Inflammatory macrophage (primary cell): Measurements from ENCODE around the gene LIN28A.
A peak's percentile ranks its signal among the peaks of the same experiment; 100 is the strongest.
"Not testable (repeated sequence)": the region's sequence is repeated elsewhere in the genome, so short reads cannot be mapped to it uniquely, and the experiment has no call there.

Experiments
- DNase-seq, 2 donors: peaks; one replicate each; pipeline ENCODE4 v3.0.0-alpha.2; 2020 to 2022
- total RNA-seq, 18 experiments: gene quantifications; one replicate each; lab custom pipeline; 2026; ENCODE audit warnings: mixed read lengths in 6 of 18, inconsistent platforms in 2 of 18; lab: John Stamatoyannopoulos, UW

The LIN28A gene
- 0 to 1.9 (median 0) reads per million in 18 experiments for total RNA-seq

DNA sequence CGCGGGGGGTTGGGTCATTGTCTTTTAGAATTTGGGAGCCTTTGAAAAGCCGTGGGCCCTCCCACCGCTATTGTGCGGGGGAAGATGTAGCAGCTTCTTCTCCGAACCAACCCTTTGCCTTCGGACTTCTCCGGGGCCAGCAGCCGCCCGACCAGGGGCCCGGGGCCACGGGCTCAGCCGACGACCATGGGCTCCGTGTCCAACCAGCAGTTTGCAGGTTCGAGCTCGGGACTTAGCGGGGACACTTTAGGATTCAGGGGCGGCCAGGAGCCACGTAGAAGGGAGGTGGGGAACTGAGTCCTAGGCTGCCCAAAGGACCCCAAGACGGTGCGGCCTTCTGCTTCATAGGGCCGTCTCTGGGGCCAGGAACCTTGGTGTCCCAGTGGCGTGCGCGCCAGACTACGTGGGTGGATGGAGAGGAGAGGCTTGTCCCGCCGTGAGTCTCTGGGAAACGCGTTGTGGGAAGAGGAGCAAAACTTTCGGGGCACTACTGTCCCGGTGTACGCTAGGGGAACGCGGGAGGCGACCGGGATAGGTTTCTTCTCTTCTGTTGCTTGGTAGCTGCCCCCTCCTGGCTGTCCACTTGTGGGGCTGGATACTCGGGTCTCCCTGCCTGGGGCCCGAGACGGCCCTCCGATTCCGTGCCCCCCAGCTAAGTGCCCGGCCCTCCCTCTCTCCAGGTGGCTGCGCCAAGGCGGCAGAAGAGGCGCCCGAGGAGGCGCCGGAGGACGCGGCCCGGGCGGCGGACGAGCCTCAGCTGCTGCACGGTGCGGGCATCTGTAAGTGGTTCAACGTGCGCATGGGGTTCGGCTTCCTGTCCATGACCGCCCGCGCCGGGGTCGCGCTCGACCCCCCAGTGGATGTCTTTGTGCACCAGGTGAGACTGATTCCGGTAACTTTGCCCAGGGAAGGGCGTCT lies at the start of gene LIN28A:
Gene LIN28A (plus strand): TSS at position 112 of the 918 bp plus-strand sequence. CDS start 75 bp downstream, at position 187.
- no peak for DNase-seq

GRCh38 chr1:26361605-26362122 lies 49.0 kb upstream of the LIN28A start:
- no peak for DNase-seq

DNA sequence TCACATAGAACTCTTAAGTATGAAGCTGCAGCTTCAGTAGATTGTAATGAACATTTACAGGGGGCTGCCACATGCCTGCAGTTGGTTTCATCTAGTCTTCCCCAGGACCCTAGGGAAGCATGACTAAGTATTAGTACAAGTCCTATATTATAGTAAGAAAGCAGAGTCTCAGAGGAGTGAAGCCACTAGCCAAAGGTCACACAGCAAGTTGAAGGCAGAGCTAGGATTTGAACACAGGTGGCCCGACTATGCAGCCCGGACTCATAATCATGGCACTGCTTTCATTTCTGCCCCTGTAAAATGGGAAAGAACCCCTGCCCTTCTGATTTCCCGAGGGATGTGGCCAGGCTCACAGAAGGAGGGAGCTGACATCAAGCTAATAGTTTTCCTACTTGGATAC lies 48.3 kb upstream of the LIN28A start:
- DNase-seq: no peak

DNA sequence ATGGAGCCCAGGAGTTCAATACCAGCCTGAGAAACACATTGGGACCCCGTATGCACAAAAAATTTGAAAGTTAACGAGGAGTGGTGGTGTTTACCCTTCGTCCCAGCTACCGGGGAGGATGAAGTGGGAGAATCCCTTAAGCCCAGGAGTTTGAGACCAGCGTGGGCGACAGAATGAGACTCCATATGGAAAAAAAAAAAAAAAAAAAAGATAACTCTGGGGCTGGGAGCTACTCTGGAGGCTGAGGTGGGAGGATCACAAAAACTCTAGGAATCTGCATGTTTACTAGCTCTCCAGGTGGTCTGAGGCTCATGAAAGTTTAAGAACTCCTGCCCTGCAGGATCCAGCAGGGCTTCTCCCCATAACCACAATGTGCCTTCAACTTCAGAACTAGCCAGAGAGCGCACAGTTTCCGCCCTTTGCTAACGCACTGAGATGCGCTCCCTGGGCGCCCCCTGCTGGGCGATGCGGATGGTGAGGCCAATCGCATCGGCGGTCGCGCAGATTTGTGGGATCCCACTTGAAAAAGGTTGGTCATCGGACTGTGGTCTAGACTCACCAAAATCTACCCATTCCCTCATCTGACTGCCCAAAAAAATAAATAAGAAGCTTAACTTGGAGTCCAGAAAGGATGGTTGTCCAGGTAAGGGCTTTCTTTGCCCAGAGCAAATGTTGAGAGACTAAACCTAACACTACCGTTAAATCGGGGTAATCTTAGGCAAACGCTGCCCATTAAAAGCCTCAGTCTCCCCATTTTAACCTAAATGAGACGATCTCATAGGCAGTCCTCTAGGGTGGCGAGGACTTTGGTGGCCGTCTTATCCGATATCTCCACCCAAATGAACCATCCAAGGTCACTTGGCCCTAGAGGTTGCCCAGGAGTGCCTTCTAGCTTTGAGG lies 46.8 kb upstream of the LIN28A start:
- DNase-seq: peak; percentile 79 to 88

- DNase-seq: no peak
Observed at GRCh38 chr1:26364956-26365355, 45.7 kb upstream of the LIN28A start.

DNA sequence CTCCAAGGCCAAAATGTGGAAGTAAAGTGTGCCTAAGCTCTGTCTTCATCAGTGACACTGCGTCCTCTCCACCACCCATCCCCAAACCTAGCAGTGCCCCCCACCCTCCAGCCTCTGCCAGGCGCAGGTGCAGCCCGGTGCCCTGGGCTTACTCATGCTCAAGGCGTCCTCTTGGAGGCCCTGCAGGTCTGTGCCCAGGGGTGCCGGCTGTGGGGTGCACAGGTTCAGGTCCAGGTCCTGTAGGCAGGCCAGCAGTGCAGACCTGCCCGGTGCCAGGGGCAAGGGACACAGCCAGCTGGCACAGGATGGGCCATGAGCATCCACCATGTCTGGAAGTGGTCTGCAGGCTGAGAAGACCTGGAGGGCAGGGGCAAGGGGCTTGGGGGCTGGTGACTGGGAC lies 43.2 kb upstream of the LIN28A start:
- DNase-seq: no peak

GRCh38 chr1:26368006-26368405 lies 42.6 kb upstream of the LIN28A start:
- DNase-seq: no peak

- DNase-seq: no peak
Observed at GRCh38 chr1:26368486-26368885, 42.1 kb upstream of the LIN28A start.

- no peak for DNase-seq
Observed at GRCh38 chr1:26370591-26371382, 39.8 kb upstream of the LIN28A start.

DNA sequence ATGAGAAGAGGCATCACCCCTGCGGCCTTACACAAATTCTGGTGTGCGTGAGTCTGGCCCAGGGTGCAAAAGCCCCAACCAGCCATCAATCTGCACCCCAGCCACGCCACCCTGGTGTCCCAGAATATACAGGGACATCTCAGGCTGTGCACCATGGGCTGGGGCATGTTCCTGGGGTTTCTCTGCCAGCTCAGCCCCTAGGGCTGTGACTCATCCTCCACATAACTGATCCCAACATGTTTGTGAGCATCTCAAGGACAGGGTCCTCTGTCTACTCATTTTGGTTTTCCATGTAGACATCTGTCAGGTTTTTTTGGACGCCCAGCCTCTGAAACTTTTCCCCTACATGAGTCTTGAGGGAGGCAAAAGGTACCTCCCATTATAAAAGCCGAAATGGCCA lies 38.6 kb upstream of the LIN28A start:
- no peak for DNase-seq

- DNase-seq: peak in 1 of 2 donors; percentile 17
Observed at GRCh38 chr1:26372611-26373010, 38.0 kb upstream of the LIN28A start, which contains the start of gene ZNF683. ZNF683 (minus strand) TSS chr1:26372750; CDS start chr1:26368571, 4,179 bp downstream.

DNA sequence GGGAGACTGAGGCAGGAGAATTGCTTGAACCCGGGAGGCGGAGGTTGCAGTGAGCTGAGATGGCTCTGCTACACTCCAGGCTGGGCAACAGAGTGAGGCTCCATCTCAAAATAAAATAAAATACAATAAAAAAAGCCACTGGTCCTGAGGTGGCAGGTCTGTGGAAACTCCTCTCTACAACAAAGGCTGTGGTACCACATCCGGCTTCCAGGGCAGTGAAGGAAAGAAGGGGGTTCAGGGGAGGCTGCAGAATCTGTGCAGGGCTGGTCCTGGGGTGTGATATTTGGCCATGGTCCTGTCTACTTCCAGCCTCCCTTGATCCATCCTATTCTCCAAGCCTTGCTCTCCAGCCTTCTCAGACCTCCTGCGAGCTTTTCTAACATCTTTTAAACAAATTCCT lies 37.3 kb upstream of the LIN28A start:
- DNase-seq: no peak

- DNase-seq: peak in 1 of 2 donors; percentile 27
Observed at GRCh38 chr1:26373789-26374188, 36.8 kb upstream of the LIN28A start.

DNA sequence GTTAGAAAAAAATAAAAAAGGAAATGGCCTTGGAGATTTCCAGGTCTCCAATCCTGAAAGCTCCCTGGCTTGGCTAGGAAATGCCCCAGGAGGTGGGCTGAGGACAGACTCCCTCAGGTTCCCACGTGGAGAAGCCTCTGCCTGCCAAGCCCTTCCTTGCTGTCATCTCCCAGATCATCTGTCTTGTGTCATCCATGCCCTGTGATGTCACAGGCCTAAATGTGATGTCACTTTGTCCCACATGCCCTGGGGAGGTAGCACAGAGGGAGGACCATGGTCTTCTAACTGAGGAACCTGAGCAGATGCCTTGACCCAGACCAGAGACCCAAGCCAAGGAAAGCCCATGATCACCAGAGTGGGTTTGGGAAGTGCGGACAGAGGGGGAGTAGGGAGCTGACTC lies 36.3 kb upstream of the LIN28A start:
- DNase-seq: peak in 1 of 2 donors; percentile 20

DNA sequence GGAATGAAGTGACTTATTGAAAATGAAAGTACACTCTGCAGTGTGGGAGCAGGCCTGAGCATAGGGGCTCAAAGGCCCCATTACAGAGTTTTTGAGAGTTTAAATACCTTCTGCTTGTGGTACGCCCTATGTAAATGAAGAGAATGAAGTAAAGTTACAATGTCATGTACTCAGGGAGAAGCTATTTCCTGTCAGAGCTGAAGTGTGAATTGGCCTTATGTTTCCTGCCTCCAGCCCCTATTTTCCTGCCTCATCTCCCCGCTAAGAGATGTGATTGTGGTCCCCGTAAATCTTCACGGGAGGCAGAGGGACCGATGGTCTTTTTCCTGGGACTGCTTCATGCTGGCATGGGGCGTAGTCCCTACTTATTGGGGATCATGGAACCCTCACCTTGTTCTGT lies 35.5 kb upstream of the LIN28A start:
- no peak for DNase-seq

GRCh38 chr1:26376050-26376449 lies 34.6 kb upstream of the LIN28A start:
- DNase-seq: no peak

GRCh38 chr1:26378088-26378878 lies 32.3 kb upstream of the LIN28A start:
- peak; percentile 70 to 82 for DNase-seq

DNA sequence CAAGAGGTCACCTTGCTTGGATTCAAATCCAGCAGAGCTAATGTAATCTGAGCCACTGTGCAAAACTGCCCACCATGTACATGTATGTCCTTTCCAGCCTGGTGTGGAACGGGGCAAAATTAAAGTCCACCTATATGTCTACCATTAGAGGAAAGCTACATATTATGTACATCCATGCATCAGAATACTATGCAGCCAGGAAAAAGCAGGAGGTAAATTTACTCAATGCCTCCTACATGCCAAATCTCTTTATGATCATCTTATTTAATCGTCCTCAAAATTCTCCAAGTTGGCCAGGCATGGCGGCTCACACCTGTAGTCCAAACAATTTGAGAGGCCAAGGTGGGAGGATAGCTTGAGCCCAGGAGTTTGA lies 31.8 kb upstream of the LIN28A start:
- DNase-seq: no peak

DNA sequence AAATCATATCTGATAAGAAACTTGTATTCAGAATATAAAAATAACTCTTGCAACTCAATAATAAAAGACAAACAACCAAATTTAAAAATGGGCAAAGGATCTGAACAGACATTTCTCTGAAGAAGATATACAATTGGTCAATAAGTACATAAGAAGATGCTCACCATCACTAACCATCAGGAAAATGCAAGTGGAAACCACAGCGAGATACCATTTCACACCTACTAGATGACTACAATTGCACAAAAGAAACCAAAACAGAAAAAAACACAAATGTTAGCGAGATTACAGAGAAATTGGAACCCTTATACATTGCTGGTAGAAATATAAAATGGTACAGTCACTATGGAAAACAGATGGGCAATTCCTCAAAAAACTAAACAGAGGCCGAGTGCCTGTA lies 26.5 kb upstream of the LIN28A start:
- DNase-seq: no peak

DNA sequence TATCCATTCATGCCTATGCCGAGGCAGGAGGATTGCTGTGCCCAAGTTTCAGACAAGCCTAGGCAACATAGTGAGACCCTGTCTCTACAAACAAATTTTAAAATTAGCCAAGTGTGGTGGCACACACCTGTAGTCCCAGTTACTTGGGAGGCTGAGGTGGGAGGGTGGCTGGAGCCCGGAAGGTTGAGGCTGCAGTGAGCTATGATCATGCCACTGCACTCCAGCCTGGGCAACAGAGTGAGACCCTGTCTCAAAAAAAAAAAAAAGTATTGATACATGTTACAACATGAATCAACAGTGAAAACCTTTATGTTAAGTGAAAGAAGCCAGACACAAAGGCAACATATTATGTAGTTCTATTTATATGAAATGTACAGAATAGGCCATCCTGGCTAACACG lies 25.6 kb upstream of the LIN28A start:
- DNase-seq: not testable (repeated sequence)

GRCh38 chr1:26387447-26387846 lies 23.2 kb upstream of the LIN28A start:
- no peak for DNase-seq
